Activated naive CD4-positive, alpha-beta T cell treated with anti-CD3 and anti-CD28 coated beads, Interleukin-2, amount 50 U/mL, for 24 hours (primary cell): ENCODE data around the gene SNX2.

Source experiments
- H3K27ac Mint-ChIP-seq: one replicate; pipeline ENCODE4 v1.8.0; 2021; ENCODE audit warnings: mild to moderate bottlenecking, mixed read lengths
- H3K27me3 Mint-ChIP-seq: one replicate; pipeline ENCODE4 v1.8.0; 2021; ENCODE audit warnings: mixed read lengths
- H3K36me3 Mint-ChIP-seq: one replicate; pipeline ENCODE4 v1.8.0; 2021; ENCODE audit warnings: mixed read lengths
- H3K4me1 Mint-ChIP-seq: one replicate; pipeline ENCODE4 v1.8.0; 2021; ENCODE audit warnings: mixed read lengths
- H3K4me3 Mint-ChIP-seq: one replicate; pipeline ENCODE4 v1.8.0; 2021; ENCODE audit warnings: mild to moderate bottlenecking, mixed read lengths
- H3K9me3 Mint-ChIP-seq: one replicate; pipeline ENCODE4 v1.8.0; 2021; ENCODE audit warnings: mixed read lengths

The SNX2 gene

DNA sequence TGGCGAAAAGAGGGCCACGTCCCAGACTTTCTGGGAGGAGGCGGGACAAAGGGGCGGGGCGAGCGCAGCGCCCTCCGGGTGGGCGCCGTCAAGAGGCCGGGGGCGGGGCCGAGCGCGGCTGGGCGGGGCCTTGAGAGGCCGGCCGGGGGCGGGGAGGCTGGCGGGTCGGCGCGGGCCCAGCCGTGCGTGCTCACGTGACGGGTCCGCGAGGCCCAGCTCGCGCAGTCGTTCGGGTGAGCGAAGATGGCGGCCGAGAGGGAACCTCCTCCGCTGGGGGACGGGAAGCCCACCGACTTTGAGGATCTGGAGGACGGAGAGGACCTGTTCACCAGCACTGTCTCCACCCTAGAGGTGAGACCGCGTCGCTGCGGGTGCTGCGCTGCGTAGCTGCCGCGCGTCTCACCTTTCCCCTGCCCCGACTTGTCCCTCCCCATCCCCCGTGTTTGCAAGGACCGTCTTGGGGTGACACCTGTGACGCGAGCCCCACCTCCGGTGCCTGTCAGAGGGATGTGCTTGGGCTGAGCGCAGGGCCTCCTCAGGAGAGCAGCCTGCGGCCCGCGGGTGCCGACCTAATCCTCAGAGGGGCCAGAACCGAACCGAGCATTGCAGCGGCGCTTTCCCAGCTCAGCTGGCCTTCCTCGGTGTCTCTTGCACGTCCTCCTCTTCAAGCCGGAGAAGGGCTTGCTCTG lies at the start of gene SNX2:
Gene SNX2, plus strand, starts transcription at position 220 of the 689 bp plus-strand sequence. Its CDS starts 24 bp downstream, at position 244.
- peaks cover 2% of the 10 kb centered on the region for H3K36me3 Mint-ChIP-seq
- no peaks in the 10 kb centered on the region for H3K27me3 Mint-ChIP-seq
- peak within 1 kb of the TSS; percentile 95 for H3K4me3 Mint-ChIP-seq
- peak within 1 kb of the TSS; percentile 89 for H3K27ac Mint-ChIP-seq
- no peaks in the 10 kb centered on the region for H3K9me3 Mint-ChIP-seq
- peaks cover 49% of the 10 kb centered on the region for H3K4me1 Mint-ChIP-seq

GRCh38 chr5:122727112-122727541 lies 47.8 kb upstream of the SNX2 start:
- H3K27me3 Mint-ChIP-seq = peaks cover 4% of the 10 kb centered on the region
- no peak overlapping the region for H3K27ac Mint-ChIP-seq
- no peaks in the 10 kb centered on the region for H3K4me1 Mint-ChIP-seq
- H3K9me3 Mint-ChIP-seq = no peaks in the 10 kb centered on the region
- H3K4me3 Mint-ChIP-seq = no peak overlapping the region
- no peaks in the 10 kb centered on the region for H3K36me3 Mint-ChIP-seq

DNA sequence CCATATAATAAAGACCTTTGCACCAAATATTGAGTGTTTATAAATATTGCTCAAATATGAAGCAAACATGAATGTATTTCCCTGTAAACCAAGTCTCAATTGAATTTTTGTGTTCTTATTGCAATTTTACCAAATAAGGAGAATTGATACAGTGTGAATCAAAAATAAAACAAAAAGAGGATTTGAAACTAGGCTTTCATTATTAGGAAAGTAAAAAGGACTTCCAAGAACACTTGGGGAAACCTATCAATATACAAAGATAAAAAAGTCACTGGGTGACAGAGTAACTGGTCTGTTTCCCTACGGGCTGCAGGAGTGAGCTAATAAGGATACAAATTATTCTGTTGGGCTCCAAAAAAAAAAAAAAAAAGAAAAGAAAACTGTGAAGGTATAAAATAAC lies 44.8 kb upstream of the SNX2 start:
- Mint-ChIP-seq H3K4me3 (no peak overlapping the region), H3K36me3 (no peaks in the 10 kb centered on the region), H3K9me3 (no peaks in the 10 kb centered on the region), H3K27me3 (peaks cover 7% of the 10 kb centered on the region), H3K27ac (no peak overlapping the region), H3K4me1 (no peaks in the 10 kb centered on the region)

DNA sequence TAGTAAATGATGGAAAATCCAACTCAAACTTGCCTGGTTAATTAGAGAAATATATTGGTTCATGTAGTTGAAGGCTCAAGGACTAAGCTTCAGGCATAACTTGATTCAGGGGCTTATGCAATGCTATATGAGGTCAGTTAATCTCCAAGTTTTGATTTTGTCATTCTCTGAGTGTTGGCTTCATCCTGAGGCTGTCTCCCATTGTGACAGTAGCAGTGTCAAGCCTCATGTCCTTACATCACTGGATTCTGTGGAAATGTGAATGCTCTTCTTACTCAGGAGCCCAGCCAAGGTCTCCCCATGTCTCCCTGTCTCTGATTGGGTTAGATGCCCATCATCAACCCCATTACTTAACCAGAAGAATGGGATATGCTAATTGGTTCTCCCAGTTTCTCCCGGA lies 44.4 kb upstream of the SNX2 start:
- no peaks in the 10 kb centered on the region for H3K36me3 Mint-ChIP-seq
- peaks cover 7% of the 10 kb centered on the region for H3K27me3 Mint-ChIP-seq
- H3K9me3 Mint-ChIP-seq = no peaks in the 10 kb centered on the region
- no peak overlapping the region for H3K27ac Mint-ChIP-seq
- H3K4me1 Mint-ChIP-seq = no peaks in the 10 kb centered on the region
- no peak overlapping the region for H3K4me3 Mint-ChIP-seq

DNA sequence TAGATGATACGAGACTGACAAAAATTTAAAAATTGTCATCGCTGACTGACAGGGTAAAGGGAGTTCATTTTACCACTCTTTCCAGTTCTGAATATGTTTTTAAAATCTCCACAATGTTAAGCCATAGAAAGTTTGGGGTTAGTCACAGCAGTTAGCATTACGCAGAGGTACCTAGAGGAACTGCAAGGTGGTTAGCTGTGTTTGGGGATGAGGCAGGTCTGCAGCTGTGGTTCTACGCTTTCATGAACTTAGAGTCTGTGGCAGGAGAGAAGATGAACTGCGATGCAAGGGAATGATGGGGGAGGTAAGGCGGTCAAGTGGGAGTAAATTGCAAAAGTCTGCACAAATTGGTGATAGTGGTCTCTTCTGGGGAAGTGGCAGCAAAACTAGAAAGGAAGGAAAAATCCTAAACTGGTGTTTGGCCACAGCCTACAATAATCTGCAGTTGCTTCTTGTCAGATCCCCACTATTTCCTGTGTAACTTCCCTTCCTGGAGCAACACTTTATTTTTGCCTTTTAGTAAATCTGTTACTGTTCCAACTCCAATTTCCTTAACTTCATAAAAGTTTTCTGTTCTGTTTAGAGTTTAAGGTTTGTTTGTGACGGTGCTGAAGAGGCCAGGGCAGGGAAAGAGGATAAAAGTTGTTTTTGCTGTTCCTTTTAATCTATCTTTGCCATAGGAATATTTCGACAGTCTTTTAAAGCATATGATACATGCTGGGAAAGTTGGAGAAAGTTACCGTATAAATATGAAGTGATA lies 38.6 kb upstream of the SNX2 start:
- Mint-ChIP-seq H3K4me1 (no peaks in the 10 kb centered on the region), H3K27me3 (peaks cover 7% of the 10 kb centered on the region), H3K36me3 (no peaks in the 10 kb centered on the region), H3K27ac (no peak overlapping the region), H3K9me3 (no peaks in the 10 kb centered on the region), H3K4me3 (no peak overlapping the region)

- Mint-ChIP-seq H3K4me3 (no peak overlapping the region), H3K36me3 (no peaks in the 10 kb centered on the region), H3K27ac (no peak overlapping the region), H3K27me3 (peaks cover 6% of the 10 kb centered on the region), H3K9me3 (no peaks in the 10 kb centered on the region), H3K4me1 (no peaks in the 10 kb centered on the region)
These were observed 36.8 kb upstream of the SNX2 start for GRCh38 chr5:122738088-122738487.

- Mint-ChIP-seq H3K27ac (no peak overlapping the region), H3K4me3 (no peak overlapping the region), H3K36me3 (no peaks in the 10 kb centered on the region), H3K4me1 (no peaks in the 10 kb centered on the region), H3K27me3 (peaks cover 3% of the 10 kb centered on the region), H3K9me3 (no peaks in the 10 kb centered on the region)
These were observed 33.2 kb upstream of the SNX2 start for GRCh38 chr5:122741681-122742080.

DNA sequence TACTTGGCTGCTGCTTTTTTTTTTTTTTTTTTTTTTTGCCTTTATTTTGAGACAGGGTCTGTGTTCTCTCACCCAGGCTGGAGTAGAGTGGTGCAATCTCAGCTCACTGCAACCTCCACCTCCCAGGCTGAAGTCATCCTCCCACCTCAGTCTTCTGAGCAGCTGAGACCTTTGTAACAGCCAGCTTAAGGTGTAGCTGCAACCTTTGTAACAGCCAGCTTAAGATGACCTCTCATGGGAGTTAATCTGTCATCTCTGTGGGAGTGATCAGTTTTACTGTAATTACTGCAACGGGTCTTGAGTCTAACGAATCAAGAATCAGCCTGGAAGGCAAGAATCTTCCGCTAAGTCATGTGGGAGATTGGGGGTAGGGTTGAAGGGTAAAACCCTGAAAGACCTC lies 31.6 kb upstream of the SNX2 start:
- no peaks in the 10 kb centered on the region for H3K4me1 Mint-ChIP-seq
- no peaks in the 10 kb centered on the region for H3K36me3 Mint-ChIP-seq
- H3K4me3 Mint-ChIP-seq = no peak overlapping the region
- H3K27me3 Mint-ChIP-seq = peaks cover 2% of the 10 kb centered on the region
- no peaks in the 10 kb centered on the region for H3K9me3 Mint-ChIP-seq
- no peak overlapping the region for H3K27ac Mint-ChIP-seq

- Mint-ChIP-seq H3K9me3 (no peaks in the 10 kb centered on the region), H3K36me3 (no peaks in the 10 kb centered on the region), H3K27me3 (no peaks in the 10 kb centered on the region), H3K4me3 (no peak overlapping the region), H3K4me1 (no peaks in the 10 kb centered on the region), H3K27ac (no peak overlapping the region)
These were observed 29.3 kb upstream of the SNX2 start for GRCh38 chr5:122745597-122745996.

DNA sequence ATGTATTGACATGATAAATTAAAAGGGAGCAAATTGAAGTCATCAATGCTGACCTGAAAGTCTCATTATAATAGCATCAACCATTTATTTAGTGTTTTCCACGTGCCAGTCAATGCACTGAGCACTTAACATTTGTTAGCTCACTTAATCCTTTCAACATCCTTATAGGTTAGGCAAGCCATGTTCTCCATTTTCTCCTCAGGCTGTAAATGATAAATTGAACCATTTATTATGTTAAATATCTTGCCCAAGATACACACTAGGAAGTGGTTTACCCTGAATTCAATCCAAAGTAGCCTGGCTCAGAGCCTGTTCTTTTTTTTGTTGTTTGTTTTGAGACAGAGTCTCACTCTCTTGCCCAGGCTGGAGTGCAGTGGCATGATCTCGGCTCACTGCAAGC lies 25.0 kb upstream of the SNX2 start:
- peaks cover 7% of the 10 kb centered on the region for H3K27me3 Mint-ChIP-seq
- no peaks in the 10 kb centered on the region for H3K4me1 Mint-ChIP-seq
- no peaks in the 10 kb centered on the region for H3K36me3 Mint-ChIP-seq
- no peak overlapping the region for H3K4me3 Mint-ChIP-seq
- no peaks in the 10 kb centered on the region for H3K9me3 Mint-ChIP-seq
- H3K27ac Mint-ChIP-seq = no peak overlapping the region

DNA sequence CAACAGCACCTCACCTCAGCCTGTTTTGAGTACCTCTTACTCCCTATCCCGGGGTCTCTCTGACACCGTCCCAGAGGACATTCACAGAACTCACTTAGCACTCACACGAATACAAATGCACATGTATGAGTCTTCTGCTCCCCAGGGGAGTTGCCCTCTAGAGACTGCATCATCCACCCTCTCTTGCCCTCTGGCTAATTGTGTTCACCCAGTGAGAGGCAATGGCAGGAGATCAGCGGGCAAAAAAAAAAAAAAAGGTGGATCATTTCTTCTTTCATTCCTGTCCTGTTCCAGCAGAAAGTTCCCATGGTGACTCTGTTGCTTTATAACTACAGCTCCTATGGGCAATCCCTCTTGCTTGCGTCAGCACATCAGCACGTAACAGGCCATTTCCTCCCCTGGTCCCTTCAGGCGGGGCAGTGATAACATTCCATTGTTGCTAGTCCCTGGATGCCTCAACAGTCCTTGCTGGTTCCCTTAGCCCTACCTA lies 23.5 kb upstream of the SNX2 start:
- Mint-ChIP-seq H3K36me3 (no peaks in the 10 kb centered on the region), H3K27ac (no peak overlapping the region), H3K27me3 (peaks cover 7% of the 10 kb centered on the region)

DNA sequence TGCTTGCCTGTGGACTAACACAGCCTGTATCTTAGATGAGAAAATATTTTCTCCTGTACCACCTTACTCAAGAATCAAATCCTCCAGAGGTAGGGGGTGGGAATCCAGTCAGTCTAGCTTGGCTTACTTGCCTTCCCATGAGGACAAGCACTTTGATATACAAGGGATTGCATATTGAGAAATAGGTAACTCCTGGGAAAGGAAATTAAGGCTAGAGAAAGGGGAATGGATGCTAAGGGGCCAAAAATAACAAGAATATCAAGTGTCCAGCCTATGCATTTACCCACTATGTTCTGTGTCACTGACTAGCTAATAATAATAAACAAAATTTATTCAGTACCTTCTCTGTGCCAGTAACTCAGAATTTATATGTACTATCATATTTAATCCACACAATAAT lies 21.4 kb upstream of the SNX2 start:
- Mint-ChIP-seq H3K4me1 (peaks cover 4% of the 10 kb centered on the region), H3K27me3 (peaks cover 7% of the 10 kb centered on the region), H3K27ac (no peak overlapping the region), H3K4me3 (no peak overlapping the region), H3K36me3 (no peaks in the 10 kb centered on the region), H3K9me3 (no peaks in the 10 kb centered on the region)

More for the DNA sequence above, 23.5 kb upstream of the SNX2 start:
- H3K4me1 Mint-ChIP-seq = peaks cover 4% of the 10 kb centered on the region
- H3K4me3 Mint-ChIP-seq = no peak overlapping the region
- H3K9me3 Mint-ChIP-seq = no peaks in the 10 kb centered on the region

DNA sequence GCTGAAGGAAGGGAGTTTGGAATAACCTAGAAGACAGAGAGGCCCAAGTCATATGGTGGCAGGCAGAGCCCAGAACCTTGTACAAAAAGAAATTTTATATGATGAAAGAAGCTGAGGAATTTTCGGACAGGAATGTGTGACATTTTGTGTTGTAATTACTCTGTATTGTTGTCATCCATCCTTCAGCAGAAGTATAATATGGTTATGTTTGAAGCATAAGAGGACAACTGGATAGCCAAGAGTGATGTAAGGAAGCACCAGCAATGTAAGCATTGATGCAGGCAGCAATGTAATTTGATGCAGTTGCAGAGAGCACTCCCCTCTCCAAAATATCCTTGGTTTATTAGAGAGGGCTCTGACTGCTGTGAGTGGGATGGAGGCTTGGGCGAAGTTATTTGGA lies 19.1 kb upstream of the SNX2 start:
- peaks cover 4% of the 10 kb centered on the region for H3K4me1 Mint-ChIP-seq
- H3K4me3 Mint-ChIP-seq = no peak overlapping the region
- no peaks in the 10 kb centered on the region for H3K36me3 Mint-ChIP-seq
- no peak overlapping the region for H3K27ac Mint-ChIP-seq
- no peaks in the 10 kb centered on the region for H3K9me3 Mint-ChIP-seq
- peaks cover 7% of the 10 kb centered on the region for H3K27me3 Mint-ChIP-seq

GRCh38 chr5:122756264-122756911 lies 18.5 kb upstream of the SNX2 start:
- H3K36me3 Mint-ChIP-seq = no peaks in the 10 kb centered on the region
- H3K4me3 Mint-ChIP-seq = no peak overlapping the region
- no peak overlapping the region for H3K27ac Mint-ChIP-seq
- H3K9me3 Mint-ChIP-seq = no peaks in the 10 kb centered on the region
- peaks cover 4% of the 10 kb centered on the region for H3K4me1 Mint-ChIP-seq
- H3K27me3 Mint-ChIP-seq = peaks cover 5% of the 10 kb centered on the region

GRCh38 chr5:122757285-122757684 lies 17.6 kb upstream of the SNX2 start:
- no peak overlapping the region for H3K4me3 Mint-ChIP-seq
- no peaks in the 10 kb centered on the region for H3K36me3 Mint-ChIP-seq
- no peak overlapping the region for H3K27ac Mint-ChIP-seq
- peaks cover 2% of the 10 kb centered on the region for H3K27me3 Mint-ChIP-seq
- no peaks in the 10 kb centered on the region for H3K9me3 Mint-ChIP-seq
- H3K4me1 Mint-ChIP-seq = peaks cover 4% of the 10 kb centered on the region
